Measurements from ENCODE around the gene FANCD2OS.

DNA sequence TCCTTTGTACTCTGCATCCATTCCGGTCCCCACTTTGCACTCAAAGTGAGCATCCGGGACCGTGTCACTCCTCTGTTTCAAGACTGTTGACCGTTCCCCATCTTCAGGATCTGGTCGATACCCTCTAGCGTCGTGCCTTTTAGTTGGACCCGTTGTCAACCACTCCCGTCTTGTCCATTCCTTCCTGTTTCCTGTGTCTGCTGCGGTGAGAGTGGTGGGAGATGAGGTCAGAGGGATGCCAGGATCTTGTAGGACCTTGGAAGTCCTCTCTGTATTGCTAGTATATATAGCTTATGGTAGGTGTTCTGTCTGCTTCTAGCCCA, 8.0 kb upstream of the FANCD2OS start:
- TF ChIP-seq, protein P1, sequence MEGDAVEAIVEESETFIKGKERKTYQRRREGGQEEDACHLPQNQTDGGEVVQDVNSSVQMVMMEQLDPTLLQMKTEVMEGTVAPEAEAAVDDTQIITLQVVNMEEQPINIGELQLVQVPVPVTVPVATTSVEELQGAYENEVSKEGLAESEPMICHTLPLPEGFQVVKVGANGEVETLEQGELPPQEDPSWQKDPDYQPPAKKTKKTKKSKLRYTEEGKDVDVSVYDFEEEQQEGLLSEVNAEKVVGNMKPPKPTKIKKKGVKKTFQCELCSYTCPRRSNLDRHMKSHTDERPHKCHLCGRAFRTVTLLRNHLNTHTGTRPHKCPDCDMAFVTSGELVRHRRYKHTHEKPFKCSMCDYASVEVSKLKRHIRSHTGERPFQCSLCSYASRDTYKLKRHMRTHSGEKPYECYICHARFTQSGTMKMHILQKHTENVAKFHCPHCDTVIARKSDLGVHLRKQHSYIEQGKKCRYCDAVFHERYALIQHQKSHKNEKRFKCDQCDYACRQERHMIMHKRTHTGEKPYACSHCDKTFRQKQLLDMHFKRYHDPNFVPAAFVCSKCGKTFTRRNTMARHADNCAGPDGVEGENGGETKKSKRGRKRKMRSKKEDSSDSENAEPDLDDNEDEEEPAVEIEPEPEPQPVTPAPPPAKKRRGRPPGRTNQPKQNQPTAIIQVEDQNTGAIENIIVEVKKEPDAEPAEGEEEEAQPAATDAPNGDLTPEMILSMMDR (IDR thresholded peaks at IDR 0.05) = no peak
- no peak for TF ChIP-seq POLR2A (IDR thresholded peaks at IDR 0.05)
